Muscle of leg (tissue), 11 donors: ENCODE data around the gene RNF183. TPM values are rescaled to one million over a fixed set of nuclear protein-coding genes. Genes with fewer than 3 reads are reported as not detected.
"Not testable (repeated sequence)": the region's sequence is repeated elsewhere in the genome, so short reads cannot be mapped to it uniquely, and the experiment has no call there.

Experiments used
- DNase-seq: peaks from one replicate; pipeline ENCODE4 v3.0.0; 2013
- H3K27ac ChIP-seq: one replicate; pipeline ENCODE4 v1.5.1; 2013; ENCODE audit warnings: mild to moderate bottlenecking, low read length, control low read depth
- H3K27me3 ChIP-seq: one replicate; pipeline ENCODE4 v1.6.1; 2013; ENCODE audit warnings: low read length; ENCODE audit not compliant: control insufficient read depth, insufficient read depth
- H3K36me3 ChIP-seq: one replicate; pipeline ENCODE4 v1.6.1; 2013; ENCODE audit warnings: low read length; ENCODE audit not compliant: control insufficient read depth, insufficient read depth
- H3K4me1 ChIP-seq: one replicate; pipeline ENCODE4 v1.6.1; 2013; ENCODE audit warnings: low read length; ENCODE audit not compliant: control insufficient read depth, insufficient read depth
- H3K4me3 ChIP-seq: one replicate; pipeline ENCODE4 v1.5.1; 2013; ENCODE audit warnings: low read length, control low read depth
- H3K9me3 ChIP-seq: replicated peaks from 2 replicates; pipeline ENCODE4 v1.6.1; 2013; ENCODE audit warnings: low read depth, low read length; ENCODE audit not compliant: control insufficient read depth
- whole genome bisulfite sequencing: methylation state at CpG from one replicate; pipeline ENCODE4 v1.1.5; 2013; ENCODE audit warnings: missing lambda C conversion rate; ENCODE audit not compliant: insufficient coverage; 5-methylcytosine and 5-hydroxymethylcytosine counted together
- polyA plus RNA-seq, 8 donors: library from polyadenylated mRNA; unstranded; fragments of 120-200 nt; gene quantifications; one replicate each; pipeline versions ENCODE4 v1.2.1 to v1.2.3, GENCODE V29; 2013; ENCODE audit warnings: inconsistent platforms in 1 of 8, low replicate concordance in 1 of 8; ENCODE audit not compliant: insufficient read length in 8 of 8, insufficient read depth in 1 of 8
- total RNA-seq: library from RNA; stranded (reverse); fragments of 120-200 nt; gene quantifications from one replicate; pipeline ENCODE4 v1.2.4, GENCODE V29; 2013

RNF183 gene
- total and polyA plus RNA-seq, 9 donors = 0.04 to 0.35 (median 0.11) TPM; not detected in 4

DNA sequence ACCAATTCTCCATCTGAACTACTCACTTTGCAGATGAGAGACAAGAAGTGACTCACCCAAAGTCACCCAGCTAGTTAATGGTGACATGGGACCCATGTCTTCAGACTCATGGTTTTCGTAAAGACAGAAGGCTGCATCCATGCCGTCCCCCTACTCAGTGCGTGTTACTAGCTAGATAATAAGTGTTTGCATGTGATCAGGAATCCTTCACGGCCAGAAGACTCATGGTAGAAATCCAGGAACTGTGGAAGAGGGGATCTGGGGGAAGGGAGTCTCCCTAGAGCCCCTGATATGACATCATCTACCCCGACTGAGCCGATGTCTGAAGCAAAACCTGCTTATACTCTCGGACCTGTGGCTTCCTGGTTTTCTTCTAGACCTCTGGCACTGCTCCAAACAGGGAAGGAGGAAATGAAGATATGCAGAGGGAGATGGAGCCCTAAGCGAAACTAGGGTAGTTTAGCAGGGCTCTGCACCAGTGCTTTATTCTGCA, 3.3 kb downstream of the RNF183 start:
- Histone ChIP-seq H3K9me3 (no peaks in the 10 kb centered on the region), H3K27me3 (peaks cover 7% of the 10 kb centered on the region), H3K27ac (no peak overlapping the region), H3K36me3 (no peaks in the 10 kb centered on the region), H3K4me3 (no peak overlapping the region), H3K4me1 (peaks cover 2% of the 10 kb centered on the region)
- peak; percentile 77 for DNase-seq
- WGBS = no CpG with 5 or more reads among the region's 8 CpGs

GRCh38 chr9:113298924-113299770, 4.0 kb downstream of the RNF183 start:
- peaks cover 2% of the 10 kb centered on the region for H3K4me1 ChIP-seq
- no peak for DNase-seq
- no peak overlapping the region for H3K4me3 ChIP-seq
- H3K36me3 ChIP-seq = peaks cover under 1% of the 10 kb centered on the region
- WGBS = 78% methylated on average over 7 of the region's 15 CpGs
- H3K9me3 ChIP-seq = no peaks in the 10 kb centered on the region
- H3K27ac ChIP-seq = no peak overlapping the region
- peaks cover 7% of the 10 kb centered on the region for H3K27me3 ChIP-seq

DNA sequence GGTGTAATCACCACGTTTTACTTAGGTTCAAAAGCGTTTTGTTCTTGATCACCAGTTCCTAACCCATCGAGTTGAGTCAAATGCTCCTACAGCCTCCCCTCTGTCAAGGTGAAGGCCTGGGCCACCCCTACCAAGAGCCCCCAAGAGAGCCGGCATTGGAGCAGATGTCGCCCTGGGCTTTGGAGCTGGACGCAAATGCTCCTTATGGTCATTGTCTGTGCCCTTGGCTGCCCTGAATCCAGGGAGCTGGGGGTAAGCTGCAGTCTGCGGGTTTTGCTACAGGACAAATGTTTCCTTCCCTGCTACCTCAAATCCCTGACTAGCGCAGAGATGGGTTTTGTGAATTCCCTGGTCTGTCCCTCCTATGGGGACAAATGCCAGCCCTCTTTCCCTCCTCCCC, 4.9 kb downstream of the RNF183 start:
- Histone ChIP-seq H3K4me3 (no peak overlapping the region), H3K9me3 (no peaks in the 10 kb centered on the region), H3K27ac (no peak overlapping the region), H3K36me3 (peaks cover 3% of the 10 kb centered on the region), H3K27me3 (peaks cover 7% of the 10 kb centered on the region), H3K4me1 (peaks cover 2% of the 10 kb centered on the region)
- 84% methylated on average over 6 of the region's 8 CpGs for WGBS
- DNase-seq = no peak

- no peak for DNase-seq
- H3K4me3 ChIP-seq = no peak overlapping the region
- H3K36me3 ChIP-seq = peaks cover 12% of the 10 kb centered on the region
- no peak overlapping the region for H3K27ac ChIP-seq
- peaks cover 4% of the 10 kb centered on the region for H3K27me3 ChIP-seq
- no peaks in the 10 kb centered on the region for H3K9me3 ChIP-seq
- peaks cover 2% of the 10 kb centered on the region for H3K4me1 ChIP-seq
- 69% methylated on average over 3 of the region's 9 CpGs for WGBS
Measured at GRCh38 chr9:113296796-113297558, 6.2 kb downstream of the RNF183 start.

DNA sequence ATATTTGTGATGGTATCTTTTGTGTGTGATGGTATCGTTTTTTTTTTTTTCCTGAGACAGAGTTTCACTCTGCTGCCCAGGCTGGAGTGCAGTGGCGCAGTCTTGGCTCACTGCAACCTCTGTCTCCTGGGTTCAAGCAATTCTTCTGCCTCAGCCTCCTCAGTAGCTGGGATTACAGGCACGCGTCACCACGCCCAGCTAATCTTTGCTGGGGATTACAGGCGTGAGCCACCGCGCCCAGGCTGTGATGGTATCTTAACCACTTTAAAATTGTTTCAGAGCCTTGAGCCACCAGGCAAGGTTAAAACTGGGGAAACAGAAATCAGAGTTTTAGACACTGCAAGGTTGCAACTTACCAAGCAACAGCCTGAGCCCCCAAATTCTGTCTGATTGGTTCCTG, 6.9 kb downstream of the RNF183 start:
- WGBS = 91% methylated on average over 7 of the region's 8 CpGs
- H3K27me3 ChIP-seq, DNase-seq, H3K9me3 ChIP-seq, H3K4me3 ChIP-seq, H3K27ac ChIP-seq, H3K4me1 ChIP-seq: not testable (repeated sequence)
- peaks cover 19% of the 10 kb centered on the region for H3K36me3 ChIP-seq

GRCh38 chr9:113293285-113293878, 9.8 kb downstream of the RNF183 start:
- Histone ChIP-seq H3K27ac (no peak overlapping the region), H3K4me1 (no peaks in the 10 kb centered on the region), H3K9me3 (no peaks in the 10 kb centered on the region), H3K27me3 (peaks cover 2% of the 10 kb centered on the region), H3K36me3 (peaks cover 40% of the 10 kb centered on the region), H3K4me3 (no peak overlapping the region)
- 78% methylated on average over 4 of the region's 7 CpGs for WGBS
- no peak for DNase-seq

GRCh38 chr9:113290052-113290607, 13.0 kb downstream of the RNF183 start:
- DNase-seq = no peak
- H3K4me1 ChIP-seq = no peaks in the 10 kb centered on the region
- no peaks in the 10 kb centered on the region for H3K9me3 ChIP-seq
- H3K4me3 ChIP-seq = no peak overlapping the region
- 85% methylated on average over 5 of the region's 6 CpGs for WGBS
- H3K36me3 ChIP-seq = peaks cover 67% of the 10 kb centered on the region
- H3K27ac ChIP-seq = no peak overlapping the region
- no peaks in the 10 kb centered on the region for H3K27me3 ChIP-seq

GRCh38 chr9:113289091-113289490, 14.1 kb downstream of the RNF183 start:
- no peaks in the 10 kb centered on the region for H3K27me3 ChIP-seq
- no peak overlapping the region for H3K27ac ChIP-seq
- peaks cover 76% of the 10 kb centered on the region for H3K36me3 ChIP-seq
- no peak for DNase-seq
- whole genome bisulfite sequencing = no CpG with 5 or more reads among the region's 2 CpGs
- no peaks in the 10 kb centered on the region for H3K4me1 ChIP-seq
- no peak overlapping the region for H3K4me3 ChIP-seq
- H3K9me3 ChIP-seq = no peaks in the 10 kb centered on the region

DNA sequence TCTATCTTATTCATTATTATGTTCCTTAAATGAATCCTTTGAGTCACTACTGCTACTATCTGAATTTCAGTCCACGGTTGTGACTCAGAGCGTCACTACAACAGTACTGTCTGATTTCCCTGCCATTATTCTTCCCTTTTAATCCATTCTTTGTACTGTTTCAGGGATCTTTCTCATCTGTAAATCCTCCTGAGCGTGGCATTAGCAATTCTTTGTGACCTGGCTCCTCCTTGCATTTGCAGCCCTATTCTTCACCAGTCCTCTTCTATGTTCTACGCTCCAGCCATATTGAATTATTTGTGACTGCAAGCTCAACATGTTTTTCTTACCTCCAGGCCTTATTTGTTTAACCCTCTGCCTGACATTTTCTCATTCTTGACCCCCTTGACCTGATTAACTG, 21.8 kb downstream of the RNF183 start:
- peaks cover 62% of the 10 kb centered on the region for H3K36me3 ChIP-seq
- H3K4me3 ChIP-seq = no peak overlapping the region
- H3K4me1 ChIP-seq = peaks cover 2% of the 10 kb centered on the region
- 94% methylated on average over 4 of the region's 4 CpGs for WGBS
- no peaks in the 10 kb centered on the region for H3K27me3 ChIP-seq
- H3K9me3 ChIP-seq = no peaks in the 10 kb centered on the region
- DNase-seq = no peak
- no peak overlapping the region for H3K27ac ChIP-seq

- no peaks in the 10 kb centered on the region for H3K27me3 ChIP-seq
- H3K36me3 ChIP-seq = peaks cover 43% of the 10 kb centered on the region
- H3K4me1 ChIP-seq = peaks cover 7% of the 10 kb centered on the region
- no peak overlapping the region for H3K27ac ChIP-seq
- WGBS = 85% methylated on average over 4 of the region's 4 CpGs
- no peak overlapping the region for H3K4me3 ChIP-seq
- H3K9me3 ChIP-seq = no peaks in the 10 kb centered on the region
- DNase-seq = no peak
Measured at GRCh38 chr9:113278840-113279239, 24.3 kb downstream of the RNF183 start.
